HG03469 (cell line): Measurements from ENCODE around the gene FAM229B.
"Not testable (repeated sequence)": the region's sequence is repeated elsewhere in the genome, so short reads cannot be mapped to it uniquely, and the experiment has no call there.

Experiments used
- ATAC-seq: cut with Tn5 transposase; IDR thresholded peaks from one replicate; pipeline ENCODE4 v1.9.1; 2021; ENCODE audit warnings: mild to moderate bottlenecking, moderate library complexity, moderate number of reproducible peaks; ENCODE audit not compliant: unreplicated experiment

FAM229B gene

DNA sequence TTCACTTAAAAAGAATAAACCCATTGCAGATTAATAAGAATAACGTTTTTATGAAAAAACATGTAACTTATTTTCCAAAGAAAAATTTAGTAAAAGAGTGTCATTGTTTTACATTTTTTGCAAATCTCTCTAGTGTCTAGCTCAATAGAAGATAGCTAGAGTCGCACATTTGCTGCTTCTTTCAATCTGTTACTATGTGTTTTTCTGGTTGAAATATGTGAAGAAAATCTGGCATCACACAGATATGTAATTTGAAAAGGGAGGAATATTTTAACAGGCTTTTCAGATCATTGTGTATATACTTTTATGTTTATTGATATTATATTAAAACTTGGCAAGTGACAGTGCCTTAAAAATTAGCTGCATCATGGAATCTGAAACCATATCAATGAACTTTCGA, 24.4 kb upstream of the FAM229B start:
- ATAC-seq = no peak

GRCh38 chr6:112065426-112065986, 21.9 kb upstream of the FAM229B start:
- ATAC-seq = no peak

GRCh38 chr6:112066606-112067005, 20.8 kb upstream of the FAM229B start:
- ATAC-seq = no peak

- ATAC-seq = no peak
These were observed 5.8 kb upstream of the FAM229B start for GRCh38 chr6:112081569-112081968.

- ATAC-seq = no peak
These were observed 1.9 kb upstream of the FAM229B start for GRCh38 chr6:112085286-112086065.

GRCh38 chr6:112086744-112087135, 651 bp upstream of the FAM229B start:
- ATAC-seq = peak; percentile 16

- no peak for ATAC-seq
These were observed 525 bp downstream of the FAM229B start for GRCh38 chr6:112087916-112088315.

GRCh38 chr6:112096901-112097300, 9.5 kb downstream of the FAM229B start:
- no peak for ATAC-seq

- no peak for ATAC-seq
These were observed 13.2 kb downstream of the FAM229B start for GRCh38 chr6:112100561-112100960.

DNA sequence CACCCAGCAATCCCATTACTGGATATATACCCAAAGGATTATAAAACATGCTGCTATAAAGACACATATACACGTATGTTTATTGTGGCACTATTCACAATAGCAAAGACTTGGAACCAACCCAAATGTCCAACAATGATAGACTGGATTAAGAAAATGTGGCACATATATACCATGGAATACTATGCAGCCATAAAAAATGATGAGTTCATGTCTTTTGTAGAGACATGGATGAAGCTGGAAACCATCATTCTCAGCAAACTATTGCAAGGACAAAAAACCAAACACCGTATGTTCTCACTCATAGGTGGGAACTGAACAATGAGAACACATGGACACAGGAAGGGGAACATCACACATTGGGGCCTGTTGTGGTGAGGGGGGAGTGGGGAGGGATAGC, 18.6 kb downstream of the FAM229B start:
- ATAC-seq = not testable (repeated sequence)

DNA sequence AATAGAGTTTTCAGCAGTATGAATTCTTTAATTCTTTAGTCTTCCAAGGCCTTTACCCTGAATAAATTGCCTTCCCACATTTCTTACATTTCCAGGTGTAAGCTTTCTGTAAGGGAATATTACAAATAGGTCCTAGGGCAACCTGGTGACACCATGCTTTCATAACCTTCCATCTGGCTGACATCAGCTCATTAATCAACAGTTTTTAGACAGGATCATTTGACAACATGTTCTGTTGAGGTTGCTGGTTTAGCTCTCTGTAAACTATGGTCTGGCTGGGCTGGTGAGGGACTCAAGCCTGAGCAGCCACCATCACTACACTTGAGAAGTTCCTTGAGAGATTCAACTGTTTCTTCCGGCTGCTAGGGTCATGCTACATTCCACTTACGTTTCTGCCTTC, 19.2 kb downstream of the FAM229B start:
- ATAC-seq = no peak

GRCh38 chr6:112109262-112109661, 21.9 kb downstream of the FAM229B start:
- ATAC-seq = no peak

- ATAC-seq = no peak
These were observed 26.0 kb downstream of the FAM229B start for GRCh38 chr6:112113431-112113830.

DNA sequence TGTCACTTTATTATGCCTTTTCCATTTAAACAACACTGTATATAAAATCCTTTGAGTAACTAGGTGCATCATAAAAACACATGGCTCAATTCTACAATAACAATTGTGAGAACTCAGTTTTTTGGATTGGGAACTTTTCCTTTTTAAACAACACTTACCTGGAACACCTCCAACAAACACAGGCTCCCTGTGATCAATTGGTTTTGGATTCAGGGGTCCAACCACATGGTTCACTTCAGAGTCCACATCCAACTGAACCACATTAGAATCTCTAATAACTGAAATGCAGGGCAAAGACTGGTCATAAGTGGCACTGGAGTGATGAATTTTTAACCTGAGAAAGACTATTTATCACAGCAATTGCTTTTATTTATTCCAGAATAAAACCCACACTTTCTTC, 26.5 kb downstream of the FAM229B start:
- no peak for ATAC-seq

GRCh38 chr6:112114577-112115223, 27.3 kb downstream of the FAM229B start:
- no peak for ATAC-seq

DNA sequence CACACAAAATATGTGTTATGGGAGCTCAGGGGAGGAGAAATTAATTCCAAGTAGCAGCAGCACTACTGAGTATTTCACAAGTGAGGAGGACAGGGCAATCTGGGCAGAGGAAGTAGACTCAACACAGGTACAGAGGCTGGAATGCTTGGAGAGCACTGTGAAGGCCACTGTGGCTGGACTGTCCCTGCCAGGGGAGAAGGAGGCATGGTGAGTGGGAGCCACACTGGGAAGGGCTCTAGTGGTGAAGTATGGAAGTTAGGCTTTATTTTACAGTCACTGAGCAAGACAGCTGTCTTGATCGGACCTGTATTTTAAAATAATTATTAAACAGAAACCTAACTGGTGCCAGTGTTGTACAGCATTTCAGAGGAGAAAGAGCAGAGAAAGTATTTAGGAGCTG, 28.8 kb downstream of the FAM229B start:
- no peak for ATAC-seq

GRCh38 chr6:112117554-112117953, 30.2 kb downstream of the FAM229B start:
- no peak for ATAC-seq

DNA sequence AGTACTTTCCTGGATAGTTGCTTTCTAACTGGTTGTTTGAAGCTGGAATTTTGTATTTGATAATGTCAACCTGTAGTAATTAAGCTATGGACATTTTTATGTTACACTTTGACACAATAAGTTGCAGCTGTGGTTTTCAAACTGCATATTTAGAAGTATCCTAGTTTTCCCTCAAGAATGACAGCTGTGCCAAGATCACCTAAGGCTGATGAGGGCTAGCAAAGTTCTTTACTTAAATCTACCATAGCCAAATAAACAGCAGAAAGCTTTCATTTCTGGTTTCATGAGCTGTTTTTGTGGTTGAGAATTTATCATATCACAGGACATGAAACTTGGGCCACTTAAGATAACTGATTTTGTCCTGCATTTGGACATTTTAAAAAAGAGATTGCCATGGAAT, 30.6 kb downstream of the FAM229B start:
- no peak for ATAC-seq

- no peak for ATAC-seq
These were observed 35.4 kb downstream of the FAM229B start for GRCh38 chr6:112122756-112123155.

GRCh38 chr6:112123982-112124381, 36.6 kb downstream of the FAM229B start:
- no peak for ATAC-seq

DNA sequence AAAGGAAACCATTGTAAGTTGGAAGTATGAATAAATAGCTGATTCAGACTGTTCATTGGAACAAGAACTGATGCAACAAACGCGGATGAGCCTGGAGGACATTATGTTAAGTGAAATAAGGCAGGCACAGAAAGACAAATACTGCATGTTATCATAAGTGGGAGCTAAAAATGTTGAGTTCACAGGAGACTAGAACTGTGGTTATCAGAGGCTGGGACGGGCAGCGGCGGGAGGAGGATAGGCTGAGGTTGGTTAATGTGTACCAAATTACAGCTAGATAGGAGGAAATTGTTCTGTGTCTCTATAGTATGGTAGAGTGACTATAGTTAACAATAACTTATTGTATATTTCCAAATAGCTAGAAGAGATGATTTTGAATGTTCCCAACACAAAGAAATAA, 40.8 kb downstream of the FAM229B start:
- ATAC-seq = no peak

DNA sequence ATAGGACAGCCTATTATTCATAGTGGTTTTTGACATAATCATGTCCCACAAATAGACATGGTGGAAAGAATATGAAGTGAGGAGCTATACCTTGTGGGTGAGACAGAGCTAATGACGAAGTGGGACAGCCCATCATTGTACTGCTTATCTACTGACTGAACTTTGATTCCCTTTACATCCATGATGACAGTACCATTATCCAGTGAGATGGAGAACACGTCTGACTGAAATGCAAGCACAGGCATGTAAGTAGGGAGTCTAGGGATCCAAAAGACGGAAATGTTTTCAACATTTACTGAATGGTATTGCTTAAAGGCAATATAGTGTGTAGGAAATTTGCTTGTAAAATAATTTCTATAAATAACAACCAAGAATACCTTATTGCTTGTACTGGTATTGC, 43.5 kb downstream of the FAM229B start:
- ATAC-seq = no peak
